H7 (cell line): ENCODE results near the gene RBPJ. TPM values are rescaled to one million over a fixed set of nuclear protein-coding genes. Genes with fewer than 3 reads are reported as not detected.
"Not testable (repeated sequence)": the region's sequence is repeated elsewhere in the genome, so short reads cannot be mapped to it uniquely, and the experiment has no call there.

Experiments
- DNase-seq: peaks from one replicate; pipeline ENCODE4 v3.0.0; 2012
- H3K27me3 ChIP-seq: 2 replicates; pipeline ENCODE4 v1.6.0; 2011; ENCODE audit warnings: mild to moderate bottlenecking, low read length; ENCODE audit not compliant: control insufficient read depth, insufficient read depth
- H3K36me3 ChIP-seq: replicated peaks from 2 replicates; pipeline ENCODE4 v1.5.1; 2011; ENCODE audit warnings: low read length; ENCODE audit not compliant: control insufficient read depth, insufficient read depth
- H3K4me3 ChIP-seq: 2 replicates; pipeline ENCODE4 v1.5.1; 2011; ENCODE audit warnings: low read depth, mild to moderate bottlenecking, control low read depth, low read length, moderate library complexity; ENCODE audit not compliant: insufficient read depth
- total RNA-seq: library from RNA; depleted of rRNA; stranded (reverse); fragments of >200 nt; shearing (Covaris generic); gene quantifications from 2 replicates; pipeline ENCODE4 v1.2.3, GENCODE V29; 2014

The RBPJ gene
- total RNA-seq, 1 experiment from 2014 or later: 65.4 TPM

GRCh38 chr4:26400132-26400531 is 79.3 kb downstream of the RBPJ start:
- Histone ChIP-seq H3K36me3 (peaks cover 1% of the 10 kb centered on the region), H3K27me3 (no peaks in the 10 kb centered on the region), H3K4me3 (no peak overlapping the region)
- no peak for DNase-seq

GRCh38 chr4:26402017-26402416 is 81.2 kb downstream of the RBPJ start:
- DNase-seq, H3K4me3 ChIP-seq, H3K27me3 ChIP-seq, H3K36me3 ChIP-seq: not testable (repeated sequence)

GRCh38 chr4:26402458-26402857 is 81.6 kb downstream of the RBPJ start:
- Histone ChIP-seq H3K4me3 (no peak overlapping the region), H3K36me3 (peaks cover 2% of the 10 kb centered on the region; the same call in 1 of the 2 replicates)

GRCh38 chr4:26404743-26405206 is 84.0 kb downstream of the RBPJ start:
- Histone ChIP-seq H3K36me3 (peaks cover 2% of the 10 kb centered on the region), H3K27me3 (no peaks in the 10 kb centered on the region), H3K4me3 (no peak overlapping the region)
- DNase-seq: no peak

More at GRCh38 chr4:26402458-26402857, 81.6 kb downstream of the RBPJ start:
- no peak for DNase-seq
- no peaks in the 10 kb centered on the region for H3K27me3 ChIP-seq

GRCh38 chr4:26406346-26406975 is 85.6 kb downstream of the RBPJ start:
- DNase-seq: no peak
- Histone ChIP-seq H3K27me3 (no peaks in the 10 kb centered on the region), H3K4me3 (no peak overlapping the region), H3K36me3 (peaks cover 2% of the 10 kb centered on the region)

- DNase-seq: no peak
- H3K4me3 ChIP-seq: no peak overlapping the region
- H3K27me3 ChIP-seq: no peaks in the 10 kb centered on the region
- H3K36me3 ChIP-seq: peaks cover 2% of the 10 kb centered on the region
Measured at GRCh38 chr4:26407476-26407875, 86.7 kb downstream of the RBPJ start.

GRCh38 chr4:26410385-26411293 is 89.8 kb downstream of the RBPJ start:
- no peaks in the 10 kb centered on the region for H3K27me3 ChIP-seq
- no peak overlapping the region for H3K4me3 ChIP-seq
- H3K36me3 ChIP-seq: peaks cover 2% of the 10 kb centered on the region
- peak; percentile 21 for DNase-seq

- Histone ChIP-seq H3K36me3 (peaks cover 5% of the 10 kb centered on the region), H3K27me3 (no peaks in the 10 kb centered on the region), H3K4me3 (no peak overlapping the region)
- no peak for DNase-seq
Measured at GRCh38 chr4:26412381-26413372, 91.9 kb downstream of the RBPJ start.

- Histone ChIP-seq H3K4me3 (no peak overlapping the region), H3K27me3 (no peaks in the 10 kb centered on the region), H3K36me3 (peaks cover 5% of the 10 kb centered on the region)
- DNase-seq: no peak
Measured at GRCh38 chr4:26413582-26413981, 92.8 kb downstream of the RBPJ start.

GRCh38 chr4:26418107-26418506 is 97.3 kb downstream of the RBPJ start:
- Histone ChIP-seq H3K27me3 (no peaks in the 10 kb centered on the region), H3K36me3 (peaks cover 5% of the 10 kb centered on the region), H3K4me3 (no peak overlapping the region)
- DNase-seq: no peak

- H3K27me3 ChIP-seq: no peaks in the 10 kb centered on the region
- H3K36me3 ChIP-seq: peaks cover 5% of the 10 kb centered on the region
- DNase-seq: no peak
- no peak overlapping the region for H3K4me3 ChIP-seq
Measured at GRCh38 chr4:26418850-26419249, 98.0 kb downstream of the RBPJ start.

- DNase-seq: no peak
- Histone ChIP-seq H3K4me3 (no peak overlapping the region), H3K36me3 (peaks cover 10% of the 10 kb centered on the region), H3K27me3 (no peaks in the 10 kb centered on the region)
Measured at GRCh38 chr4:26420438-26420837, 99.6 kb downstream of the RBPJ start.

- no peaks in the 10 kb centered on the region for H3K27me3 ChIP-seq
- peaks cover 10% of the 10 kb centered on the region for H3K36me3 ChIP-seq
- peak; percentile 7 for DNase-seq
- no peak overlapping the region for H3K4me3 ChIP-seq
Measured at GRCh38 chr4:26420913-26421312, 100.1 kb downstream of the RBPJ start.

GRCh38 chr4:26424153-26424552 is 103.3 kb downstream of the RBPJ start:
- Histone ChIP-seq H3K36me3 (peaks cover 11% of the 10 kb centered on the region), H3K27me3 (no peaks in the 10 kb centered on the region), H3K4me3 (no peak overlapping the region)
- DNase-seq: no peak
